OCI-LY3 (cell line): Measurements from ENCODE around the gene PHAF1.
A peak's percentile ranks its signal among the peaks of the same experiment; 100 is the strongest.

Source experiments
- H2AFZ ChIP-seq: fragments of 200-600, 300-600 bp; shearing (Covaris generic); 2 replicates; pipeline ENCODE4 v1.6.0; 2014; ENCODE audit warnings: antibody characterized with exemption, low read depth, low read length
- H3K27ac ChIP-seq: fragments of 200-600, 300-600 bp; sonication (generic); 2 replicates; pipeline ENCODE4 v1.5.1; 2014; ENCODE audit warnings: mild to moderate bottlenecking, low read length, moderate library complexity, mixed read lengths
- H3K27me3 ChIP-seq: fragments of 200-600, 300-600 bp; sonication (generic); 2 replicates; pipeline ENCODE4 v1.6.1; 2014; ENCODE audit warnings: low read depth, low read length, mixed read lengths
- H3K36me3 ChIP-seq: fragments of 200-600, 300-600 bp; sonication (generic); replicated peaks from 2 replicates; pipeline ENCODE3; 2014; ENCODE audit warnings: low read depth, low read length, mixed read lengths
- H3K4me1 ChIP-seq: fragments of 300-600, 200-600 bp; sonication (generic); 2 replicates; pipeline ENCODE4 v1.6.1; 2014; ENCODE audit warnings: low read length, mixed read lengths
- H3K4me2 ChIP-seq: fragments of 200-600, 300-600 bp; sonication (generic); 2 replicates; pipeline ENCODE4 v1.6.1; 2014; ENCODE audit warnings: low read length, mixed read lengths
- H3K4me3 ChIP-seq: fragments of 300-600, 200-600 bp; sonication (generic); 2 replicates; pipeline ENCODE4 v1.5.1; 2014; ENCODE audit warnings: antibody characterized with exemption, mild to moderate bottlenecking, low read length, moderate library complexity
- H3K79me2 ChIP-seq: fragments of 300-600, 200-600 bp; shearing (Covaris generic); 2 replicates; pipeline ENCODE4 v1.6.1; 2014; ENCODE audit warnings: mild to moderate bottlenecking, low read length, mixed read lengths
- H3K9ac ChIP-seq: fragments of 300-600, 200-600 bp; shearing (Covaris generic); 2 replicates; pipeline ENCODE4 v1.6.0; 2014; ENCODE audit warnings: mild to moderate bottlenecking, low read length, moderate library complexity
- H3K9me3 ChIP-seq: fragments of 200-600, 300-600 bp; shearing (Covaris generic); 2 replicates; pipeline ENCODE4 v1.6.1; 2014; ENCODE audit warnings: low read length, mixed read lengths; ENCODE audit not compliant: insufficient read depth
- H4K20me1 ChIP-seq: fragments of 200-600, 300-600 bp; sonication (generic); 2 replicates; pipeline ENCODE4 v1.6.1; 2016; ENCODE audit warnings: low read length, mixed read lengths; ENCODE audit not compliant: insufficient read depth
- CTCF ChIP-seq: fragments of 200-600, 300-600 bp; sonication (generic); IDR thresholded peaks from 2 replicates; pipeline ENCODE4 v1.5.1; 2014; ENCODE audit warnings: antibody characterized with exemption, low read length, low read depth
- EZH2phosphoT487 ChIP-seq: fragments of 200-600 bp; shearing (Covaris generic); IDR thresholded peaks from 2 replicates; pipeline ENCODE4 v1.6.1; 2018; ENCODE audit warnings: antibody characterized with exemption, mixed run types, low read depth

PHAF1 gene

GRCh38 chr16:67098599-67098998, 11.1 kb upstream of the PHAF1 start:
- no peaks in the 10 kb centered on the region for H3K9me3 ChIP-seq
- H3K27me3 ChIP-seq: no peaks in the 10 kb centered on the region
- no peak overlapping the region for H3K4me3 ChIP-seq
- H3K27ac ChIP-seq: no peak overlapping the region
- H3K4me1 ChIP-seq: no peaks in the 10 kb centered on the region
- H3K79me2 ChIP-seq: peaks cover 8% of the 10 kb centered on the region; the same call in 1 of the 2 replicates
- H4K20me1 ChIP-seq: no peaks in the 10 kb centered on the region
- no peak overlapping the region for H3K4me2 ChIP-seq
- no peak overlapping the region for H2AFZ ChIP-seq
- H3K36me3 ChIP-seq: peaks cover 18% of the 10 kb centered on the region
- no peak overlapping the region for H3K9ac ChIP-seq
- TF ChIP-seq EZH2phosphoT487: no peak
- TF ChIP-seq CTCF: no peak

GRCh38 chr16:67100569-67101310, 9.0 kb upstream of the PHAF1 start:
- H3K4me1 ChIP-seq: peaks cover 13% of the 10 kb centered on the region
- H3K4me2 ChIP-seq: no peak overlapping the region
- H3K79me2 ChIP-seq: no peaks in the 10 kb centered on the region
- H4K20me1 ChIP-seq: no peaks in the 10 kb centered on the region
- peaks cover 11% of the 10 kb centered on the region for H3K36me3 ChIP-seq
- H3K27ac ChIP-seq: no peak overlapping the region
- H3K9ac ChIP-seq: no peak overlapping the region
- no peak overlapping the region for H2AFZ ChIP-seq
- TF ChIP-seq CTCF (peak; percentile 47), EZH2phosphoT487 (no peak)
- H3K27me3 ChIP-seq: no peaks in the 10 kb centered on the region
- no peak overlapping the region for H3K4me3 ChIP-seq
- H3K9me3 ChIP-seq: no peaks in the 10 kb centered on the region

GRCh38 chr16:67101311-67102082, 8.2 kb upstream of the PHAF1 start:
- H3K36me3 ChIP-seq: peaks cover 11% of the 10 kb centered on the region
- no peak overlapping the region for H3K27ac ChIP-seq
- H4K20me1 ChIP-seq: no peaks in the 10 kb centered on the region
- no peaks in the 10 kb centered on the region for H3K9me3 ChIP-seq
- H3K4me1 ChIP-seq: peaks cover 13% of the 10 kb centered on the region
- H3K79me2 ChIP-seq: no peaks in the 10 kb centered on the region
- H3K27me3 ChIP-seq: no peaks in the 10 kb centered on the region
- no peak overlapping the region for H2AFZ ChIP-seq
- no peak overlapping the region for H3K9ac ChIP-seq
- no peak for TF ChIP-seq CTCF
- H3K4me2 ChIP-seq: no peak overlapping the region
- no peak overlapping the region for H3K4me3 ChIP-seq

- H3K9me3 ChIP-seq: no peaks in the 10 kb centered on the region
- no peaks in the 10 kb centered on the region for H3K27me3 ChIP-seq
- no peaks in the 10 kb centered on the region for H4K20me1 ChIP-seq
- H3K36me3 ChIP-seq: peaks cover 4% of the 10 kb centered on the region
- H3K27ac ChIP-seq: no peak overlapping the region
- no peak overlapping the region for H3K9ac ChIP-seq
- H3K4me3 ChIP-seq: no peak overlapping the region
- TF ChIP-seq CTCF (peak; percentile 25; the same call in 1 of the 2 replicates), EZH2phosphoT487 (no peak)
- no peak overlapping the region for H3K4me2 ChIP-seq
- H3K4me1 ChIP-seq: peaks cover 16% of the 10 kb centered on the region
- no peaks in the 10 kb centered on the region for H3K79me2 ChIP-seq
- no peak overlapping the region for H2AFZ ChIP-seq
Measured at GRCh38 chr16:67104061-67104460, 5.7 kb upstream of the PHAF1 start.
